Spleen (tissue), 11 donors: ENCODE results near the gene C1orf53. TPM values are rescaled to one million over a fixed set of nuclear protein-coding genes. Genes with fewer than 3 reads are reported as not detected.

Experiments used
- DNase-seq: peaks from one replicate; pipeline ENCODE4 v3.0.0-alpha.2; 2020
- H3K27ac ChIP-seq, 8 donors: fragments of 200-600 bp; sonication (generic) in 7 of 8; 1 replicate in 4 of 8; 2 replicates in 4 of 8; pipeline versions ENCODE4 v1.5.0 to v1.8.0; 2016 to 2021; ENCODE audit warnings: inconsistent platforms in 4 of 8, mild to moderate bottlenecking in 4 of 8, moderate library complexity in 1 of 8
- H3K27me3 ChIP-seq, 7 donors: fragments of 200-600 bp; sonication (generic) in 6 of 7; replicated peaks in 1 of 7; 1 replicate in 4 of 7; 2 replicates in 3 of 7; pipeline versions ENCODE4 v1.5.0 to v1.8.0; 2016 to 2021; ENCODE audit warnings: inconsistent platforms in 3 of 7, mild to moderate bottlenecking in 1 of 7
- H3K36me3 ChIP-seq, 6 donors: fragments of 200-600 bp; sonication (generic) in 5 of 6; 1 replicate in 4 of 6; 2 replicates in 2 of 6; pipeline versions ENCODE4 v1.5.0 to v1.8.0; 2016 to 2021; ENCODE audit warnings: inconsistent platforms in 2 of 6
- H3K4me1 ChIP-seq, 6 donors: fragments of 200-600 bp; sonication (generic) in 5 of 6; 1 replicate in 3 of 6; 2 replicates in 3 of 6; pipeline versions ENCODE4 v1.5.0 to v1.8.0; 2016 to 2021; ENCODE audit warnings: inconsistent platforms in 3 of 6
- H3K4me3 ChIP-seq, 8 donors: fragments of 200-600 bp; sonication (generic) in 7 of 8; 1 replicate in 4 of 8; 2 replicates in 4 of 8; pipeline versions ENCODE4 v1.5.0 to v1.8.0; 2016 to 2021; ENCODE audit warnings: inconsistent platforms in 4 of 8, mild to moderate bottlenecking in 4 of 8, moderate library complexity in 2 of 8
- H3K9me3 ChIP-seq, 8 donors: fragments of 200-600 bp; sonication (generic) in 7 of 8; 1 replicate in 4 of 8; 2 replicates in 4 of 8; pipeline versions ENCODE4 v1.5.0 to v1.8.0; 2016 to 2021; ENCODE audit warnings: inconsistent platforms in 4 of 8
- CTCF ChIP-seq, 11 experiments: fragments of 200-600 bp in 7 of 11; fragments of 450-650 bp in 4 of 11; sonication (generic) in 4 of 11; IDR thresholded peaks in 8 of 11; conservative IDR thresholded peaks in 3 of 11; 1 replicate in 7 of 11; 2 replicates in 4 of 11; pipeline versions ENCODE4 v1.4.0 to v1.8.0; 2016 to 2021; ENCODE audit warnings: antibody characterized with exemption in 11 of 11, inconsistent platforms in 4 of 11, mild to moderate bottlenecking in 1 of 11
- POLR2A ChIP-seq, 3 donors: fragments of 450-650 bp; IDR thresholded peaks; one replicate each; pipeline ENCODE4 v1.5.1; 2017; ENCODE audit warnings: antibody characterized with exemption in 3 of 3, mild to moderate bottlenecking in 1 of 3
- POLR2AphosphoS5 ChIP-seq, 3 donors: sonication (generic); formaldehyde crosslinking; IDR thresholded peaks; one replicate each; pipeline ENCODE4 v1.5.1; 2017; ENCODE audit warnings: antibody characterized with exemption in 3 of 3
- WGBS, 5 donors: extraction: QIAGEN DNeasy Blood & Tissue Kit in 3 of 5; methylation state at CpG; one replicate each; pipeline versions ENCODE4 v1.1.5 to v1.1.7; 2013 to 2018; 5-methylcytosine and 5-hydroxymethylcytosine counted together
- intact Hi-C: fragments of 100-400 bp; cut with DNase I; formaldehyde crosslinking; loops from one replicate; pipeline ENCODE4 v1.15.0; 2023; ENCODE audit warnings: low total_unique reads
- polyA plus RNA-seq, 3 donors: library from polyadenylated mRNA; stranded (reverse); fragments of 200-250 nt; gene quantifications; one replicate each; pipeline ENCODE4 v1.2.1, GENCODE V29; 2013
- total RNA-seq, 7 donors: library from RNA; depleted of rRNA in 3 of 7; stranded (reverse); fragments of >200 nt in 3 of 7; fragmentation: NEBNext Ultra II Directional in 4 of 7; extraction: Animal tissue kit (Norgen Biotek cat#: 25700) in 4 of 7; gene quantifications; one replicate each; pipeline versions ENCODE4 v1.1.0 to v1.2.1, GENCODE V29; 2016 to 2021
- donor health status: healthy with polysubstance abuse.
- donor health status: DM: no; HTN: no; CAD: no; lungs with moderate emphysema.
- donor health status: DM: no; HTN: no; CAD: no.
- donor health status: Bipolar disorder and iron deficiency.
- donor health status: healthy.
- donor health status: DM: no; HTN: no; CAD: no.
- donor health status: DM: yes; HTN: yes; CAD: no.

C1orf53 gene
- total and polyA plus RNA-seq, 10 donors, result 0.50 to 8.6 (median 3.0) TPM; not detected in 2

- DNase-seq, result no peak
- Histone ChIP-seq H3K27ac (no peak overlapping the region), H3K27me3 (peaks cover 20 to 100% (median 96%) of the 10 kb centered on the region in 7 donors), H3K36me3 (no peaks in the 10 kb centered on the region), H3K9me3 (no peaks in the 10 kb centered on the region), H3K4me1 (peaks cover 27 to 68% (median 49%) of the 10 kb centered on the region in 6 donors), H3K4me3 (peak overlapping the region in 3 of 8 donors; percentile 4 to 55 (median 6))
- intact Hi-C loops, result no loop called here
- TF ChIP-seq CTCF (IDR thresholded peaks at IDR 0.05 in 8 of 11, conservative IDR thresholded peaks at IDR 0.05 in 3 of 11), result no peak
- no peak for TF ChIP-seq POLR2AphosphoS5 (IDR thresholded peaks at IDR 0.05)
- TF ChIP-seq POLR2A (IDR thresholded peaks at IDR 0.05), result no peak
- WGBS, 5 donors, result 7 to 10% (median 8%) methylated on average over 37 of the region's 37 CpGs
These were observed 7.9 kb downstream of the C1orf53 start for GRCh38 chr1:197910120-197910991.

- 0 to 3% (median 2%) methylated on average over 22 to 47 of the region's 47 CpGs for WGBS, 5 donors
- intact Hi-C loops, result no loop called here
- no peak for DNase-seq
These were observed 8.9 kb downstream of the C1orf53 start for GRCh38 chr1:197911111-197911856.

GRCh38 chr1:197911857-197912696 lies 9.6 kb downstream of the C1orf53 start:
- no peaks in the 10 kb centered on the region for H3K36me3 ChIP-seq
- H3K4me1 ChIP-seq, result peaks cover 37 to 85% (median 66%) of the 10 kb centered on the region in 6 donors
- no peak for DNase-seq
- no peak for TF ChIP-seq CTCF (IDR thresholded peaks at IDR 0.05 in 8 of 11, conservative IDR thresholded peaks at IDR 0.05 in 3 of 11)
- no peak for TF ChIP-seq POLR2AphosphoS5 (IDR thresholded peaks at IDR 0.05)
- TF ChIP-seq POLR2A (IDR thresholded peaks at IDR 0.05), result no peak
- intact Hi-C loops, result no loop called here
- H3K27me3 ChIP-seq, result peaks cover 20 to 100% (median 98%) of the 10 kb centered on the region in 7 donors
- H3K4me3 ChIP-seq, result peak overlapping the region in 5 of 8 donors; percentile 3 to 55 (median 16)
- no peak overlapping the region for H3K27ac ChIP-seq
- WGBS, 5 donors, result 2 to 4% (median 2%) methylated on average over 36 to 46 of the region's 46 CpGs
- H3K9me3 ChIP-seq, result no peaks in the 10 kb centered on the region

More at GRCh38 chr1:197911111-197911856, 8.9 kb downstream of the C1orf53 start:
- Histone ChIP-seq H3K4me1 (peaks cover 33 to 77% (median 59%) of the 10 kb centered on the region in 6 donors), H3K9me3 (no peaks in the 10 kb centered on the region), H3K4me3 (peak overlapping the region in 6 of 8 donors; percentile 6 to 55 (median 9)), H3K27ac (no peak overlapping the region), H3K36me3 (no peaks in the 10 kb centered on the region), H3K27me3 (peaks cover 20 to 100% (median 96%) of the 10 kb centered on the region in 7 donors)
- TF ChIP-seq CTCF (IDR thresholded peaks at IDR 0.05 in 8 of 11, conservative IDR thresholded peaks at IDR 0.05 in 3 of 11), result no peak
- TF ChIP-seq POLR2A (IDR thresholded peaks at IDR 0.05), result no peak
- TF ChIP-seq POLR2AphosphoS5 (IDR thresholded peaks at IDR 0.05), result no peak
